ENCODE data around the gene ESRRB.

ESRRB gene

GRCh38 chr14:76499399-76499798 is 123.5 kb downstream of the ESRRB start:
- Histone ChIP-seq H3K4me1 (ENCODE audit: insufficient read depth, low read length, poor library complexity, severe bottlenecking) (no peaks in the 10 kb centered on the region), H2AFZ (ENCODE audit: low read length) (no peak overlapping the region), H3K9ac (ENCODE audit: low read depth, low read length, poor library complexity, severe bottlenecking) (no peak overlapping the region), H3K9me2 (replicated peaks; ENCODE audit: low read depth, low read length) (no peaks in the 10 kb centered on the region), H3K9me3 (ENCODE audit: insufficient read depth, low read depth, low read length) (no peaks in the 10 kb centered on the region), H3K79me2 (ENCODE audit: insufficient read depth, low read length) (no peaks in the 10 kb centered on the region), H3K4me2 (ENCODE audit: low read depth, low read length, poor library complexity, severe bottlenecking) (no peak overlapping the region), H4K20me1 (ENCODE audit: insufficient read depth, low read length, poor library complexity, severe bottlenecking) (no peaks in the 10 kb centered on the region), H3K36me3 (ENCODE audit: insufficient read depth, low read length) (no peaks in the 10 kb centered on the region), H3F3A (ENCODE audit: low read depth) (no peaks in the 10 kb centered on the region), H3K4me3 (ENCODE audit: low read length, poor library complexity, severe bottlenecking) (no peak overlapping the region), H3K27me3 (ENCODE audit: insufficient read depth, low read length, poor library complexity, severe bottlenecking) (no peaks in the 10 kb centered on the region)
- TF ChIP-seq CTCF (conservative IDR thresholded peaks at IDR 0.05; ENCODE audit: low read length) = no peak
- TF ChIP-seq EZH2phosphoT487 (IDR thresholded peaks at IDR 0.05; ENCODE audit: borderline replicate concordance) = no peak

GRCh38 chr14:76500011-76500410 is 124.1 kb downstream of the ESRRB start:
- Histone ChIP-seq H3F3A (ENCODE audit: low read depth) (no peaks in the 10 kb centered on the region), H3K27me3 (ENCODE audit: insufficient read depth, low read length, poor library complexity, severe bottlenecking) (no peaks in the 10 kb centered on the region), H3K4me2 (ENCODE audit: low read depth, low read length, poor library complexity, severe bottlenecking) (no peak overlapping the region), H4K20me1 (ENCODE audit: insufficient read depth, low read length, poor library complexity, severe bottlenecking) (no peaks in the 10 kb centered on the region), H2AFZ (ENCODE audit: low read length) (no peak overlapping the region), H3K9me3 (ENCODE audit: insufficient read depth, low read depth, low read length) (no peaks in the 10 kb centered on the region), H3K36me3 (ENCODE audit: insufficient read depth, low read length) (no peaks in the 10 kb centered on the region), H3K9ac (ENCODE audit: low read depth, low read length, poor library complexity, severe bottlenecking) (no peak overlapping the region), H3K9me2 (replicated peaks; ENCODE audit: low read depth, low read length) (no peaks in the 10 kb centered on the region), H3K4me3 (ENCODE audit: low read length, poor library complexity, severe bottlenecking) (no peak overlapping the region), H3K79me2 (ENCODE audit: insufficient read depth, low read length) (no peaks in the 10 kb centered on the region), H3K4me1 (ENCODE audit: insufficient read depth, low read length, poor library complexity, severe bottlenecking) (no peaks in the 10 kb centered on the region)
- no peak for TF ChIP-seq EZH2phosphoT487 (IDR thresholded peaks at IDR 0.05; ENCODE audit: borderline replicate concordance)

GRCh38 chr14:76500480-76500879 is 124.5 kb downstream of the ESRRB start:
- Histone ChIP-seq H3K27me3 (ENCODE audit: insufficient read depth, low read length, poor library complexity, severe bottlenecking) (no peaks in the 10 kb centered on the region), H3K4me2 (ENCODE audit: low read depth, low read length, poor library complexity, severe bottlenecking) (no peak overlapping the region), H3K36me3 (ENCODE audit: insufficient read depth, low read length) (no peaks in the 10 kb centered on the region), H3K4me3 (ENCODE audit: low read length, poor library complexity, severe bottlenecking) (no peak overlapping the region), H2AFZ (ENCODE audit: low read length) (no peak overlapping the region), H3F3A (ENCODE audit: low read depth) (no peaks in the 10 kb centered on the region), H4K20me1 (ENCODE audit: insufficient read depth, low read length, poor library complexity, severe bottlenecking) (no peaks in the 10 kb centered on the region), H3K79me2 (ENCODE audit: insufficient read depth, low read length) (no peaks in the 10 kb centered on the region), H3K9ac (ENCODE audit: low read depth, low read length, poor library complexity, severe bottlenecking) (no peak overlapping the region), H3K4me1 (ENCODE audit: insufficient read depth, low read length, poor library complexity, severe bottlenecking) (no peaks in the 10 kb centered on the region), H3K9me2 (replicated peaks; ENCODE audit: low read depth, low read length) (no peaks in the 10 kb centered on the region), H3K9me3 (ENCODE audit: insufficient read depth, low read depth, low read length) (no peaks in the 10 kb centered on the region)
- no peak for TF ChIP-seq CTCF (conservative IDR thresholded peaks at IDR 0.05; ENCODE audit: low read length)
- TF ChIP-seq EZH2phosphoT487 (IDR thresholded peaks at IDR 0.05; ENCODE audit: borderline replicate concordance) = no peak

GRCh38 chr14:76501156-76501720 is 125.3 kb downstream of the ESRRB start:
- Histone ChIP-seq H3K4me3 (ENCODE audit: low read length, poor library complexity, severe bottlenecking) (no peak overlapping the region), H3K9ac (ENCODE audit: low read depth, low read length, poor library complexity, severe bottlenecking) (no peak overlapping the region), H3K27me3 (ENCODE audit: insufficient read depth, low read length, poor library complexity, severe bottlenecking) (no peaks in the 10 kb centered on the region), H2AFZ (ENCODE audit: low read length) (no peak overlapping the region), H3K36me3 (ENCODE audit: insufficient read depth, low read length) (no peaks in the 10 kb centered on the region), H3F3A (ENCODE audit: low read depth) (no peaks in the 10 kb centered on the region), H3K9me3 (ENCODE audit: insufficient read depth, low read depth, low read length) (no peaks in the 10 kb centered on the region), H3K9me2 (replicated peaks; ENCODE audit: low read depth, low read length) (no peaks in the 10 kb centered on the region), H4K20me1 (ENCODE audit: insufficient read depth, low read length, poor library complexity, severe bottlenecking) (no peaks in the 10 kb centered on the region), H3K79me2 (ENCODE audit: insufficient read depth, low read length) (no peaks in the 10 kb centered on the region), H3K4me2 (ENCODE audit: low read depth, low read length, poor library complexity, severe bottlenecking) (no peak overlapping the region), H3K4me1 (ENCODE audit: insufficient read depth, low read length, poor library complexity, severe bottlenecking) (no peaks in the 10 kb centered on the region)
- TF ChIP-seq EZH2phosphoT487 (IDR thresholded peaks at IDR 0.05; ENCODE audit: borderline replicate concordance) (no peak), CTCF (conservative IDR thresholded peaks at IDR 0.05; ENCODE audit: low read length) (no peak)
